Fibroblast of mammary gland (primary cell): ENCODE results near the gene IL25.

ENCODE experiments used
- DNase-seq: peaks from one replicate; pipeline ENCODE4 v3.0.0-alpha.2; 2010; ENCODE audit warnings: low read depth
- H3K4me3 ChIP-seq: 2 replicates; pipeline ENCODE4 v1.5.1; 2011; ENCODE audit warnings: low read depth, mild to moderate bottlenecking, low read length, moderate library complexity; ENCODE audit not compliant: control insufficient read depth
- CTCF ChIP-seq: conservative IDR thresholded peaks from 2 replicates; pipeline ENCODE4 v1.5.1; 2011; ENCODE audit warnings: low read depth, low read length, inconsistent platforms; ENCODE audit not compliant: control insufficient read depth, insufficient read depth

The IL25 gene

GRCh38 chr14:23405096-23405495 is 32.5 kb downstream of the IL25 start:
- no peak for DNase-seq
- TF ChIP-seq CTCF: no peak
- no peak overlapping the region for H3K4me3 ChIP-seq

- no peak for DNase-seq
- no peak for TF ChIP-seq CTCF
- H3K4me3 ChIP-seq: no peak overlapping the region
Observed at GRCh38 chr14:23405516-23406025, 33.0 kb downstream of the IL25 start.

GRCh38 chr14:23406244-23406643 is 33.6 kb downstream of the IL25 start:
- H3K4me3 ChIP-seq: no peak overlapping the region
- no peak for TF ChIP-seq CTCF
- DNase-seq: no peak

- TF ChIP-seq CTCF: no peak
- H3K4me3 ChIP-seq: no peak overlapping the region
Observed at GRCh38 chr14:23406725-23407355, 34.2 kb downstream of the IL25 start.

GRCh38 chr14:23407516-23408306 is 35.1 kb downstream of the IL25 start, which contains the start of gene MYH6:
Gene MYH6, minus strand, starts transcription at chr14:23408273. Its CDS starts 1,050 bp downstream, at chr14:23407223.
- no peak for DNase-seq
- no peak within 1 kb of the TSS for H3K4me3 ChIP-seq
- no peak for TF ChIP-seq CTCF

More at GRCh38 chr14:23406725-23407355, 34.2 kb downstream of the IL25 start:
- DNase-seq: no peak

- DNase-seq: no peak
- H3K4me3 ChIP-seq: no peak overlapping the region
- no peak for TF ChIP-seq CTCF
Observed at GRCh38 chr14:23408307-23408630, 35.7 kb downstream of the IL25 start.
